Measurements from ENCODE around the gene NR4A2. TPM values are rescaled to one million over a fixed set of nuclear protein-coding genes. Genes with fewer than 3 reads are reported as not detected.

NR4A2 gene
- total RNA-seq, 1 experiment from 2014 or later: 4.9 TPM

DNA sequence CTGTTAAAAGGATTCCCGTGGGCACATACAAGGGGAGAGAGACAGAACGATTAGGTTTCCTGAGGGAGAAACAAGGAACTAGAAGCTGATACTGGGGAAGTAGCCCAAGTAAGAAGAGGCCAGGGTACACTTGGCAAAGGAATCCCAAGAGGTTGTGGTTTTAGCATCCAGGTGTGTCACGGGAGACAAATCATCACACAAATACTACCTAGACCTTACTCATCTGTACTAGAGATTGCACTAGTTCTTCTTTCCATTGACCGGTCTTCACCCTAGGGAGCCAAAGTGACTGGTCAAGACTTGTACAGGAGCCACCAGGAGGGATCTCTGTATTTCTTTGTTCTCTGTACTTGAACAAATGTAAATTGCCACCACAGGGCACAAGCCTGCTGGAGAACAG, 14.2 kb upstream of the NR4A2 start:
- no peak for DNase-seq
- no peak overlapping the region for H3K4me3 Mint-ChIP-seq (ENCODE audit: low read depth, unreplicated experiment)
- intact Hi-C loops (cut with micrococcal nuclease; ENCODE audit: unreplicated experiment): loop anchor here (10.0 kb wide), 1 partner anchor 118 kb away; no protein-coding TSS in a partner anchor
- H3K27me3 Mint-ChIP-seq (ENCODE audit: unreplicated experiment): no peaks in the 10 kb centered on the region
- CTCF ChIA-PET: no interaction called here
- TF ChIP-seq, protein P1, sequence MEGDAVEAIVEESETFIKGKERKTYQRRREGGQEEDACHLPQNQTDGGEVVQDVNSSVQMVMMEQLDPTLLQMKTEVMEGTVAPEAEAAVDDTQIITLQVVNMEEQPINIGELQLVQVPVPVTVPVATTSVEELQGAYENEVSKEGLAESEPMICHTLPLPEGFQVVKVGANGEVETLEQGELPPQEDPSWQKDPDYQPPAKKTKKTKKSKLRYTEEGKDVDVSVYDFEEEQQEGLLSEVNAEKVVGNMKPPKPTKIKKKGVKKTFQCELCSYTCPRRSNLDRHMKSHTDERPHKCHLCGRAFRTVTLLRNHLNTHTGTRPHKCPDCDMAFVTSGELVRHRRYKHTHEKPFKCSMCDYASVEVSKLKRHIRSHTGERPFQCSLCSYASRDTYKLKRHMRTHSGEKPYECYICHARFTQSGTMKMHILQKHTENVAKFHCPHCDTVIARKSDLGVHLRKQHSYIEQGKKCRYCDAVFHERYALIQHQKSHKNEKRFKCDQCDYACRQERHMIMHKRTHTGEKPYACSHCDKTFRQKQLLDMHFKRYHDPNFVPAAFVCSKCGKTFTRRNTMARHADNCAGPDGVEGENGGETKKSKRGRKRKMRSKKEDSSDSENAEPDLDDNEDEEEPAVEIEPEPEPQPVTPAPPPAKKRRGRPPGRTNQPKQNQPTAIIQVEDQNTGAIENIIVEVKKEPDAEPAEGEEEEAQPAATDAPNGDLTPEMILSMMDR (IDR thresholded peaks at IDR 0.05; ENCODE audit: unreplicated experiment): no peak
- H3K4me1 Mint-ChIP-seq (ENCODE audit: low read depth, unreplicated experiment): peaks cover 16% of the 10 kb centered on the region
- H3K27ac Mint-ChIP-seq (ENCODE audit: unreplicated experiment): no peak overlapping the region
- no TSS peak for BruUV-seq (replicated peaks)
- peaks cover 16% of the 10 kb centered on the region for H3K36me3 Mint-ChIP-seq (ENCODE audit: insufficient read depth, unreplicated experiment)
- H3K9me3 Mint-ChIP-seq (ENCODE audit: low read depth, unreplicated experiment): no peaks in the 10 kb centered on the region

DNA sequence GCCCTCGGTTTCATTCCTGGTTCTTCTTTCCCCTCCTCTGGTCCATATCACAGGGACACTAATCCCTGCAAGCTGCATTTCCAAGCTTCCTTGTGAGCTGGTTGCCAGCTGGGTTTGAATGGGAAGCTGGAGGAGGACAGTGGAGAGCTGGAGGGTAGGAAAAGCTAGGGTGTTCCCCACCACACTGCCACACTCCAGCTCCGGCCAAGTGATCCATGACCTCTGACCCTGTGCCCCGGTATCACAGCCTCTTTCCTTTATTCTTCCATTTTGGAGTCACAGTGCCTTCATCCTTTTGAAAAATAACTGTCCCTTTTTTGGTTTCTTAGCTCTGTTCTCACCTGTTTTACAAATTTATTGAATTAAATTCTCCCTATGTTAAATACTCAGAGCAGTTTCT, 13.1 kb upstream of the NR4A2 start:
- Mint-ChIP-seq H3K4me1 (ENCODE audit: low read depth, unreplicated experiment) (peaks cover 16% of the 10 kb centered on the region), H3K27ac (ENCODE audit: unreplicated experiment) (no peak overlapping the region), H3K36me3 (ENCODE audit: insufficient read depth, unreplicated experiment) (peaks cover 28% of the 10 kb centered on the region), H3K27me3 (ENCODE audit: unreplicated experiment) (no peaks in the 10 kb centered on the region), H3K4me3 (ENCODE audit: low read depth, unreplicated experiment) (no peak overlapping the region), H3K9me3 (ENCODE audit: low read depth, unreplicated experiment) (no peaks in the 10 kb centered on the region)
- no peak for DNase-seq
- TF ChIP-seq, protein P1 (IDR thresholded peaks at IDR 0.05; ENCODE audit: unreplicated experiment): no peak
- BruUV-seq (replicated peaks): no TSS peak
- intact Hi-C loops (cut with micrococcal nuclease; ENCODE audit: unreplicated experiment): loop anchor here (10.0 kb wide), 1 partner anchor 119 kb away; no protein-coding TSS in a partner anchor
- CTCF ChIA-PET: no interaction called here

DNA sequence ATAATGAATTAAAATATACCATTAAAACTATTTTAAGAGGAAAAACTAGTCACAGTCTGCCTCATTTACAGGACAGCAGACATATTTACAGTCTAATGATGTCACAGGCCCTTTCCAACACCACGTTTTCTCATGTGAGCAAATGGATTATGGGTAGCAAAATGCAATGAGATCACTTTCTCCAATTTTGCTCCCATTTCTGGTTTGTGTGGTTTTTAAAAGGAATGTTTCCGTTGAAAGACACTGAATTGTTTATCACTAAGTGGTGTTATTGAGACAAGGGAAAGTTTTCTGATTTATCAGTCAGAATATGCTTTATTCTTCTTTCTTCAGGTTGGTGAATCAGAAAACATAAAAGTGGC, 11.4 kb upstream of the NR4A2 start:
- Mint-ChIP-seq H3K27me3 (ENCODE audit: unreplicated experiment) (no peaks in the 10 kb centered on the region), H3K4me1 (ENCODE audit: low read depth, unreplicated experiment) (peaks cover 29% of the 10 kb centered on the region), H3K9me3 (ENCODE audit: low read depth, unreplicated experiment) (no peaks in the 10 kb centered on the region), H3K36me3 (ENCODE audit: insufficient read depth, unreplicated experiment) (peaks cover 30% of the 10 kb centered on the region), H3K4me3 (ENCODE audit: low read depth, unreplicated experiment) (no peak overlapping the region), H3K27ac (ENCODE audit: unreplicated experiment) (no peak overlapping the region)
- DNase-seq: no peak
- intact Hi-C loops (cut with micrococcal nuclease; ENCODE audit: unreplicated experiment): loop anchor here (2.0 to 10.0 kb wide), 3 partner anchors 57 to 121 kb away; partner anchors contain the start of gene GPD2
- TF ChIP-seq, protein P1 (IDR thresholded peaks at IDR 0.05; ENCODE audit: unreplicated experiment): no peak
- CTCF ChIA-PET: interaction anchor here (1.2 kb wide), 1 partner anchor 15 kb away, joined by 5 read pairs; no protein-coding TSS in a partner anchor
- BruUV-seq (replicated peaks): no TSS peak

DNA sequence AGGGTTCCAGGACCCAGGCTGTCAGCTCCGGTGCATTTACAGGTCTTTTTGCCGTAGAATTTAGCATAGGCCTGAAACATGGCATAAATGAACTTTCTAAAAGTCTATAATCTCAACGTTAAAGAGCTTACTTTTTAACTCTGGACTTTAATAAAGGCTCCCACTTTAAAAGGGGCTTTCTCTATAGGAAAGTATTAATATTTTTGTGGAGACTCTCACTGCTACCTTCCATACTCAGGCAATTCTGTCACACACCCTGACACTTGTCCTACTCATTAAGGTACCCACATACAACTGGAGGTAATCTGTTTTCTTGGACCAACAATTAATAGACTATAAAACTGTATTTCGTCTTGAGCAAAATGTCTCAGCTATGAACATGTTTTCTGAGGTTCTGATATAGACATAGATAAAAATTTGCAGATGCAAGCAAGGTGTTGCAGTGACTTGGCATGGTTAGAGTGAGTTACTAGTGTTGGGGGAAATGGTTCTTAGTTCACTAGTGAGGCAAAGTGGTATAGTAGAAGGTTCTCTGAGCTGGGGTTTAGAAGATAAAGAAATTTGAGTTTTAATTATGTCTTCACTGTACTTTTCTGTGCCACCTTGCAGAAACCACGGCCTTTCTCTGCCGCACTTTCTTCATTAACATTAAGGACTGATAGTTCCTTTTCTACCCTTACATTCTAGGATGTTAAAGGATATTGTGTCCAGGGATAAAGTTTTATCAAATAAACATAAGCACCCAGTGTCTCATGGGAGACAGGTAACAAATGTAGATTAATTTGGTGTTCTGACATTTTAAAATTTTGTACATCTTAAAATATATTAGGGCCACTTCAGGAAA, 10.8 kb upstream of the NR4A2 start:
- H3K4me3 Mint-ChIP-seq (ENCODE audit: low read depth, unreplicated experiment): peak overlapping the region; percentile 94
- intact Hi-C loops (cut with micrococcal nuclease; ENCODE audit: unreplicated experiment): loop anchor here (2.0 to 10.0 kb wide), 3 partner anchors 57 to 121 kb away; partner anchors contain the start of gene GPD2
- peaks cover 35% of the 10 kb centered on the region for H3K4me1 Mint-ChIP-seq (ENCODE audit: low read depth, unreplicated experiment)
- H3K27me3 Mint-ChIP-seq (ENCODE audit: unreplicated experiment): no peaks in the 10 kb centered on the region
- H3K36me3 Mint-ChIP-seq (ENCODE audit: insufficient read depth, unreplicated experiment): peaks cover 35% of the 10 kb centered on the region
- H3K9me3 Mint-ChIP-seq (ENCODE audit: low read depth, unreplicated experiment): no peaks in the 10 kb centered on the region
- TF ChIP-seq, protein P1 (IDR thresholded peaks at IDR 0.05; ENCODE audit: unreplicated experiment): no peak
- DNase-seq: no peak
- CTCF ChIA-PET: interaction anchor here (0.6 to 1.2 kb wide), 4 partner anchors 16 to 966 kb away, joined by 3 to 5 read pairs (median 4); no protein-coding TSS in a partner anchor
- peak overlapping the region; percentile 95 for H3K27ac Mint-ChIP-seq (ENCODE audit: unreplicated experiment)
- TSS peak; percentile 76 for BruUV-seq (replicated peaks)
